C4-2B (cell line): Measurements from ENCODE around the gene SETBP1.

ENCODE experiments used
- ZFX ChIP-seq: fragments of 450-650 bp; IDR thresholded peaks from 2 replicates; pipeline ENCODE4 v1.6.1; 2017
- TF ChIP-seq, protein P1 (sequence below): fragments of 450-650 bp; conservative IDR thresholded peaks from 2 replicates; pipeline ENCODE4 v1.5.1; 2017; ENCODE audit warnings: mild to moderate bottlenecking

DNA sequence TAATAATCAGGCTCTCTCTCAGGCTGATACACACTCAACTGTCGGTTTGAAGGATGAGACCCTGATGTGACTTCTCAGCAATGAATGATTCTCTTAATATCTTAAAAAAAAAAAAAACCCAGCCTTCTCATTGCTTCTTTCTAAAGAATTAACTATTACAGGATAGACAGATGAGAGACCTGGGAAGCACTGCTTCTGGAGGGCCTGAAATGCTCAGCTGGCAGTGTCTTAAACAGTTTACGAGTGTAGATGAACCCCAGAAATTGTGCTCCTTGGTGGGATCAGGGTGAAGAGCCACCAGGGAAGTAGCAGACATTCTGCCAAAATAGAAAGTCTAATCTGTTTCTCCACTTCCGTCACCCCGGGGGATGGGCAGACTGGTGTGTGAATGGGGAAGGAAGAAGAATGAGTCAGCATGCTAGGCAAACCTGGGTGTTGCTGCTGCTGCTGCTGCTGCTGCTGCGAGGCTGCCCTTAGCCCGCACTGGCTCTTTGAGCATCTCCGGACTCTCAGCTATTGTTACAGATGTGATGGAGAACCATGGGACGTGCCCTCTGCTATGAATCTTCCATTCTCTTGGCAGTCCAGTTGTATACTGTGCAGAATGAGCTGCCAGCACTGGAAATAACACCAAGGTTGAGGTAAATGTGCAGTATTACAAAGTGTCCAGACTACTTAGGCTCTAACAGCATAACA lies 158.4 kb downstream of the SETBP1 start:
- TF ChIP-seq, protein P1, sequence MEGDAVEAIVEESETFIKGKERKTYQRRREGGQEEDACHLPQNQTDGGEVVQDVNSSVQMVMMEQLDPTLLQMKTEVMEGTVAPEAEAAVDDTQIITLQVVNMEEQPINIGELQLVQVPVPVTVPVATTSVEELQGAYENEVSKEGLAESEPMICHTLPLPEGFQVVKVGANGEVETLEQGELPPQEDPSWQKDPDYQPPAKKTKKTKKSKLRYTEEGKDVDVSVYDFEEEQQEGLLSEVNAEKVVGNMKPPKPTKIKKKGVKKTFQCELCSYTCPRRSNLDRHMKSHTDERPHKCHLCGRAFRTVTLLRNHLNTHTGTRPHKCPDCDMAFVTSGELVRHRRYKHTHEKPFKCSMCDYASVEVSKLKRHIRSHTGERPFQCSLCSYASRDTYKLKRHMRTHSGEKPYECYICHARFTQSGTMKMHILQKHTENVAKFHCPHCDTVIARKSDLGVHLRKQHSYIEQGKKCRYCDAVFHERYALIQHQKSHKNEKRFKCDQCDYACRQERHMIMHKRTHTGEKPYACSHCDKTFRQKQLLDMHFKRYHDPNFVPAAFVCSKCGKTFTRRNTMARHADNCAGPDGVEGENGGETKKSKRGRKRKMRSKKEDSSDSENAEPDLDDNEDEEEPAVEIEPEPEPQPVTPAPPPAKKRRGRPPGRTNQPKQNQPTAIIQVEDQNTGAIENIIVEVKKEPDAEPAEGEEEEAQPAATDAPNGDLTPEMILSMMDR, result no peak
- TF ChIP-seq ZFX, result no peak
